ENCODE measurements around the gene CHSY1.
"Not testable (repeated sequence)": the region's sequence is repeated elsewhere in the genome, so short reads cannot be mapped to it uniquely, and the experiment has no call there.

The CHSY1 gene

DNA sequence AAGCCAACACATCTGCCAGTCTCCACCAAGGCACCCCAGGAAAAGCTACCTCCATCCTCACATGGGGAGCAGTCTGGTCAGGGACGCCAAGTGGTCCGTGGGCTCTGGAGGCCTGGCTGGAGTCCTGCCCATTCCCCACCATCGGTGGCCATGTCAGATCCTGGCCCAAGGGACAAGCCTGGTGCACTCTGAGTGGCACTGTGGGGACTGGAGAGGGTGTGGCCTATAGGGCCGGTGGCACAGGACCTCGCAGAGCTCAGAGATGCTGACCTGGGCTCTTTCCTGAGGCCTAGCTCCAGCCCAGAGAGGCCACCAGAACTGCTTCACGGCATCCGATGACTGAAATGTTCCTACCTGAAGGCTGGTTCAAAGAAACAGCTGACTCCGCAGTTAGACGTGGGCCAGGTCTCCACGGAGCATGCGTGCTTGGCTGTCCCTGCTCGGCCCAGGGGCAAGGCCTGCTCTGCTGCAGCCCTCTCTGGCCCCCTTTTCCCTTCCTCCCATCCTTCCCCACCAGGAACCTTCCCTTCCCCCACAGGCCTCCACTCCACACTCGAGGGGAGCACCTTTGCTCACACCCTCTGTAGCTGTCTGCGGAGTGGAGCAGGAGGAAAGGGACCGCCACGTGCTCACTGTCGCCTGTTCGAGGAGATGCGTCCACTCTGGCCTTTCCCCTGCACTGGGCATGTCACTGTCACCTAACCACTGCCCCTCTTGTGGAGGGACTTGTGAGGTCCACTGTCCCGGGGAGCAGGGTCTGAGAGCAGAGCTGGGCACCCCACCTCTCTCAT, 119.3 kb downstream of the CHSY1 start:
- no peak for DNase-seq

DNA sequence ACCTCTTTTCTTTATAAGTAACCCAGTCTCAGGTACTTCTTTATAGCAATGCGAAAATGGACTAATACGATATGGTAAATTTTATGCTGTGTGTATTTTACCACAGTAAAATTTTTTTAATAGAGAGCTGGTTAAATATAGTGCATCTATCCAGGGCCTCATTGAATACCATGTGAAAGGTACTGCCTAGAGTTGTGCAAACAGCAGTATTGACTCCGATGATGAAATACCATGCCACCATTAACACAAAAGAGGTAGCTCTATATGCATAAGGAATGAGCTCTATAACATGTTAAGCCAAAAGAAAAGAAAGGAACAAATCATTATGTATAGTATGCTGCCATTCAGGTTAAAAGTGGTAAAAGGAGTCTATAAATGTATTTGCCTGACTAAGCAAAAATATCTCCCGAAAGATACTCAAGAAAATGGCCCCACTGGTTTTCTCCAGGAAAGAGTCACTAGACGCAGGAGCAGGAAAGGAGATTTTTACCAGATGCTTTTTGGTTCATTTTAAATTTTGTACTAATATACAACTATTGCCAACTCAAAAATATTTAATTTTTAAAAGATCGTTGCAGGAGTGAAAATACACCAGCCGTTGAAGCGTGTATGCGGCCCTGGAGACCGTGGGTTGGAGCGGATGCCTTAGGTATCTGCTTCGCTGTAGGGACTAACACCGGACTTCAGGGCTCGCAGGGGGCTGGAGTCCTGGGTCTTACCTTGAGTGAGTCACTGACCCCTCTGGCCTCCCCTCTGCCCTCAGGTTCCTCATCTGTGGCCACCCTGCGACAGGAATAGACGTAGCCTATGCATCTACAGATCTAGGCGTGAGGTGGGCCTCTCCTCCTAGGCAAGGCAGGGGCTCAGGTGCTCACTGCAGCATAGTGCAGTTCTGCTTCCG, 120.1 kb downstream of the CHSY1 start:
- DNase-seq, result no peak

DNA sequence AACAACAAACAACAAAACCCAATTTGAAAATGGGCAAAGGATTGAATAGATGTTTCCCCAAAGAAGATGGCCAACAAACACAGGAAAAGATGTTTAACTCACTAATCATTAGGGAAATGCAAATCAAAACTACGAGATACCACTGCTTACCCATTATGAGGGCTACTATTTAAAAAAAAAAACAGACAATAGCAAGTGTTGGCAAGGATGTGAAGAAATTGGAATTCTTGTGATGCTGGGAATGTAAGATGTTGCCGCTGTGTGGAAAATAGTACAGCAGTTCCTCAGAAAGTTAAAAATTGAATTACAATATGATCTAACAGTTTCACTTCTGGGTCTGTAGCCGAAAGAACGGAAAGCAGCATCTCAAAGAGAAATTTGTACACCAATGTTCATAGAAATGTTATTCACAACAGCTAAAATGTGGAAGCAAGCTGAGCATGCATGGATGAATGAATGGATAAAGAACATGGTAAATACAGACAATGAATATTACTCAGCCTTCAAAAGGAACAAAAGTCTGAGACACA, 121.9 kb downstream of the CHSY1 start:
- DNase-seq, result no peak

DNA sequence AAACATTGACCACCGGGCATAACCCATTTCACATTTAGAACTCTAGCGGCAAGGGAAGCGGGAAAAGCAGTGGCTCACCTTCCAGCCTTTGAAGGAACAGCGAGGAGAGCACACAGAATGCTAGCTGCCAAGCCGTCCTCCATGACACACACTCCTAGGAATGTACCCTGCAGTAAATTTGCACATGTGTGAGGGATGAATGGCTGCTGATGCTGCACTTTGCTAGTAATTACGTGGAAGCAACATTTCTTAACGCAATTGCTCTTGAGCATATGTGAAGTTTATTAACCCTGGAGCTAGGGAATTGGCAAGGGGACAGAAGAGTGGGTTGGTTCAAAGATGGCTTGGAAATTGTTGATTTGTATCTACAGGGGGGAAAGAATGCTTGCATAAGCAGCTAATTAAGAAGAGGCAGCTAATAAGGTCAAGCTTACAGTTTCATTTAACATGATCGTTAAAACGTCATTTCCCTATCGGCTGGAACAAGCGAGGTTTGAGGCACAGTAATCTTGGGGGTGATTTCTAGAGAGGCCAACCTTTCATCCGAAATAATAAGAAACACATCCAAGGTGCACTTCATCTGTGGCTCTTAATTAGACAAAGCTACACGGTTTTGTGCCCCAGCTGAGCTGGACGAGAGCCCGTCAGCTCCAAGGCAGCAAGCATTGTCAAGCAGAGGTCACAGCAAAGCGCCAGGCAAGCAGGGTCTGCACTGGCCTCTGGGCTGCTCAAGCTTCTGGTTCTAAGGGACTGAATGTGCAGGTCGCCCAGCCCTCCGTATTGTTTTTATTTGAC, 123.4 kb downstream of the CHSY1 start:
- DNase-seq, result no peak

DNA sequence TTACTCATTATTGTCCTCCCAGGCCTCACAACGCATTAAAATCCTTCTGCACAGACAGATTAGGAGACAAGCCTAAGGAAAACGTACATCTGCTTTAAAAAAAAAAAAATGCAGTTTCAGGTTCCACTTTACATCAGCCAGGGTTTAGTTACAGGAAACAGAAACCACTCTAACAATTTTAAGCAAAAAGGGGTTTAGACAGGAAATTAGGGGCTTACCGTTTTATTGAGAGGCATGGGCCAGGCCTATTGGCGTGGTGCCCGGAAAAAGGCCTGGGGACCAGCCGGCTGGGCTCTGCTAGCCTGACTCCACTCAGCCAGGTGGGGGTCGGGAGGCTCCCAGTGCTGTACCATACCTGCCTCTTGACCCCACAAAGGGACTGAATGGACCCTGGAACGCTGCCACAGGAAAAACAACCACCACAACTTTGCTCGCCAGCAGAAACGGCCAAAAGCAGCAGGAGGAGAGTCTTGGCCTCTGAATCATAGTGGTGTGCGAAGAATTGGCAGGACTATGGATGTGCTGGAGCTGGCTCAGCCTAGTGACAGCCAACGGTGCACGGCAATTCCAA, 124.3 kb downstream of the CHSY1 start:
- DNase-seq, result peak; percentile 31 to 43

DNA sequence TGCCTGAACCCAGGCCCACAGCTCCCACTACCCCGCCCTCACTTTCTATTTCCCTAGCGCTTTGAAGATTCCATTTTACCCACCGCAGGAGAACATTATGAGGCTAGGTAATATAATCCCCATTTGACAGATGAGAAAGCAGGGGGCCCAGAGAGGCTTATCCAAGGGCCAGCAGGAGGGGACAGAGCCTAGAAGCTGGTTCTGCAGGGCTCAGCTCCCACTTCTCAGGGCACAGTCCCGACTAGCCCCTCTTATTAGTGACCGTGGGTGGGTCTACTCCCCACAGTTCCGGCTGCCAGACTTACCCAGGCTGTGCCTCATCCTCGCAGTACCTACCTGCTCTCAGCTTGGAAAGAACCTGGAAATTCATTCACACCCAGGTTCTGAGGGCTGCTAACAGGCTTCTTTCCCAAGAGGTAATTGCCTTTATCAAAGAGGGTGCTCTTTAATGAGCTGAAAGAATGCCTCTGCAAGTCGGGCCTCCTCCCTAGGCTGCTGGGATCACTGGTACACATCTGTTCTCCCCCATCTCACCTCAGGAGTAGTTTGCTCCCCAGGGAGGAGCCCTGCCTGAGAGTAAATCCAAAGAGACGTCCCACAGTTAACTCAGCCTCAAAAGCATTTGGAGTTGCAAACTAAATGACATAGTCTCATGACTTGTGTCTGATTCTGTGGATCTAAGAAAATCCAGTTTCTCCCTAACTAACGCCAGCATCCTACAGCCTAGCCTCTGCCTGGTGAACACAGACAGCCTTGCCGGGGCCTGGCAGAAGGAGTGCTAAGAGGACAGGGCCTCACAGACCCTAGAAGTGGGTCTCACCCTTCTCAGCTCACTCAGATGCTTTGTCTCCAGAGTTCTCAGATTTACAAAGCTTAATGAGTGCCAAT, 125.0 kb downstream of the CHSY1 start:
- peak in 1 of 2 donors; percentile 2 for DNase-seq

DNA sequence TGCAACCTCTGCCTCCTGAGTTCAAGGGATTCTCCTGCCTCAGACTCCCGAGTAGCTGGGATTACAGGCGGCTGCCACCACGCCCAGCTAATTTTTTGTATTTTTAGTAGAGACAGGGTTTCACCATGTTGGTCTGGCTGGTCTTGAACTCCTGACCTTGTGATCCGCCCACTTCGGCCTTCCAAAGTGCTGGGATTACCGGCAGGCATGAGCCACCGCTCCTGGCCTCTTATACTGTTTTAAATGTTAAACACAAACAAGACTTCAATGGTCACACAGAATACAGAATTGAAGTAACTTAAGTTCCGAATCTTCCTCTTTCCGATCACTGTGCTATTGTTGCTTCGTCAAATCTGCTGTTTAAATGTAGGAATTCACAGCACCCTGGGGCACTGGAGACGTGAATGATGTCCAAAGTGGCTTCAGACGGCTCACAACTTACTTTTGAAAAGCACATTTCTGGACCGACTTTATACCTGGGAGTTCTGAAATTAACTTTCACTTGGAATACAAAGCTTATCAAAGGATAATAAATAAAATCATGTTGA, 125.9 kb downstream of the CHSY1 start:
- DNase-seq, result not testable (repeated sequence)

Data from CD4-positive, alpha-beta T cell treated with Interleukin-1 beta for 1 hour (primary cell).